GM12891 (cell line): ENCODE results near the gene ERVK3-1.

Source experiments
- POLR2A ChIP-seq: IDR thresholded peaks from 2 replicates; pipeline ENCODE4 v1.6.1; 2011; ENCODE audit warnings: low read depth, low read length, control low read depth
- POLR2AphosphoS5 ChIP-seq: IDR thresholded peaks from 2 replicates; pipeline ENCODE4 v1.6.1; 2011; ENCODE audit warnings: low read depth, low read length, control low read depth
- POU2F2 ChIP-seq: IDR thresholded peaks from 2 replicates; pipeline ENCODE4 v1.6.1; 2011; ENCODE audit warnings: low read depth, mild to moderate bottlenecking, control low read depth, low read length, moderate library complexity
- SPI1 ChIP-seq: IDR thresholded peaks from 2 replicates; pipeline ENCODE4 v1.6.1; 2011; ENCODE audit warnings: low read depth, low read length, control low read depth
- TAF1 ChIP-seq: IDR thresholded peaks from 2 replicates; pipeline ENCODE4 v1.6.1; 2011; ENCODE audit warnings: low read depth, low read length, control low read depth

- TF ChIP-seq POLR2A (no peak), POLR2AphosphoS5 (no peak), TAF1 (no peak), POU2F2 (no peak), SPI1 (no peak)
Observed at GRCh38 chr19:58346961-58347929, 42.1 kb downstream of the ERVK3-1 start.
